Activated T-cell treated with anti-CD3 and anti-CD28 coated beads, Interleukin-2, amount 50 U/mL, for 48 hours (primary cell): ENCODE data around the gene RDH8.

Experiments
- DNase-seq, 2 experiments: peaks; one replicate each; pipeline ENCODE4 v3.0.0-alpha.2; 2020

The RDH8 gene

DNA sequence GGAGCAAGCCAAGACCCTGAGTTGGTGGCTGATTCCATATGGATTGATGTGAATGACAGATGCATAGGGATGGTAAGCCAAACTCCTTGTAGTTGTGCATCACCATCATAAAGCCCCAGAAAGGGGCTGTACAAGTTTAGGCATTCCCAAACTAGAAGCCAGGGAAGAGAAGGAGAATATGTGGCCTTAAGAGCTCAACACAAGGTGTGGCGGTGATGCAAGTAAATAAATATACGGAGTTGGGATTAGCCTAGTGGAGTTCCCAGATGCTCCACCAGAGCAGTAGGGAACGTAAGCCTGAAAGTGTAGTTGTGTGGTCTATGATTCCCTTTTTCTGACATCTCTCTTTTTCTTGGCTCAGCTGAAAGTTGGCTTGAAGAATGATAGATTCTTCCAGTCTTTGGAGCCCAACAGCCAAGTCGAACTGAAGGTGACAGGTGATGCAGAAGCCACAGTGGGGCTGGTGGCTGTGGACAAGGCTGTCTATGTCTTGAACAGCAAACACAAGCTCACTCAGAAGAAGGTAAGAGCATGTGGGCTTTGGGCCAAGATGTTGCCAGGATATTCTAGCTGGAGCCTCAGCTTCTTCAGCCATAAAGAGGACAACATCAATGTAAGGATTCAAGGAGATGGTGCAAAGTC is 30.1 kb downstream of the RDH8 start:
- DNase-seq = no peak

DNA sequence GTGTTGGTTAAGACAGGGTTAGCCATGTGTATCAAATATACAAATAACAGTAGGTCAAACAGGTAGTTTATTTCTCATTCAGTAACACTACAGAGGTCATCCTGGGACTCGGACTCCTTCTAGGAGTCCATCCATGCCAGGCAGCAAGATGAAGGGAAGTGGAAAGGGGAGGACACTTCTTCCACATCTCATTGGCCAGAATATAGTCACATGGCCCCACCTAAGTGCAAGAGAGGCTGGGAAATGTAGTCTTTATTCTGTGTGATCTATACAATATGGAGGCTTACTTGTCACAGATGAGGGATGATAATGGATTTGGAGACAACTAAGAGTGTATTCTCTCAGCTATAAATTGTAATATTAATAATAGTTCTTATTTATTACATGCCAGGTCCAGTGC is 31.1 kb downstream of the RDH8 start:
- no peak for DNase-seq

DNA sequence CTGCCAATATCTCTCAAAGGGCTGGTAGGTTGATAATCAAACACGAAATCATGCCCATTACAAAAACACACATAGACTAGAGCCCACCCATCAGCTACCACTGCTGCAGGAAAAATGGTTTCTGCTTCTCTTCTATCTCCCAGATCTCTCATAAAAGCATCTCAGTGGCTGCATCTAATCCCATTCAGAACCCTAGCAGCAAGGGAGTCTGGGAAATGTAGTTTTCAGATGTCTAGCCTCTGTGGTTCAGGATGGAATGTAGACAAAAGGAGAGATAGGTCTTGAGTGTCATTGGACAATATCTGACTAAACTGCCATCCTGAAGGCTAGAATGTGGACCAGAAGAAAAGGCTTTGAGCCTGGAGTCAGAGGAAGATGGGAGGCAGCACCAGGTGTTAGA is 32.1 kb downstream of the RDH8 start:
- no peak for DNase-seq

DNA sequence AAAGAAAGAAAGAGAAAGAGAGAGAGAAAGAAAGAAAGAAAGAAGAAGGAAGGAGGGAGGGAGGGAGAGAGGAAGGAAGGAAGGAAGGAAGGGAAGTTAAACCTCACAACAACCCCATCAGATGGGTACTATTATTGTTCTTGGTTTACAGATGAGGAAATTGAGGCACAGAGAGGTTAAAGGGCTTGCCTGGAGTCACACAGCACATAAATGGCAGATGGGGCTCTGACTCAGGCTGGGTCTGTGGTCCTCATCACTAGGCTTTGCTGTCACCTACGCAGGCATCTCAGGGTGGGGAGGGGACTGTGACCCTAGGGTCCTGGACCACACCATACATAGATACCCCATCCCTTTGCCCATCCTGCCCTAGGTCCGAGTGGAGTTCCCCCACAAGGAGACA is 36.3 kb downstream of the RDH8 start:
- DNase-seq = no peak

DNA sequence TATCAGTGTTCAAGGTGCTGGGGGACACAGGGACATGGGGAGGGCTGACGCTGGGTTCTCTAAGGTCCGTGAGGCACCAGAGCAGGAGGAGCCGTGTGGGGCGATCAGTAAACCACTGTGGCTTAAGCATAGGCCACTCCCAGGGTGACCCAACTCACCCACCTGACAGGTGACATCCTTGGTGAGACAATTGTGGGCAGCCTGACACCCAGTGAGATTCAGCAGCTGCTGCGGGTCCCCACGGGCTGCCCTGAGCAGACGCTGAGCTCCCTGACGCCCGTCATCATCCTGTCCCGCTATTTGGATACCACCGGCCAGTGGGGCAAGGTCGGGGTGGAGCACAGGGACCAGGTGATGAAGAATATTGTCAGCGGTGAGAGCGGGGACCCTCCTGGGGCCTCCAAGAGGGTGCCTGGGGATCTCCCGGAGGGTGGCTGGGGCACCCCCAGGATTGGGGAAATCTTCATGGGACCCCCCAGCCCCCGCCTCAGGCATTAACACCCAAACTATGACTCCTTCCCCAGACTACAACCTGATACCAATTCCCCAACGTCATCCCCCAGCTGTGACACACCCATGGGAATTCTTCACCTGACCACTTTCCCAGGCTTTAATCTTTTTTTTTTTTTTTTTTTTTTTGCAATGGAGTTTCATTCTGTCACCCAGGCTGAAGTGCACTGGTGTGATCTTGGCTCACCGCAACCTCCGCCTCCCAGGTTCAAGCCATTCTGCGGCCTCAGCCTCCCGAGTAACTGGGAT is 39.5 kb downstream of the RDH8 start:
- no peak for DNase-seq

DNA sequence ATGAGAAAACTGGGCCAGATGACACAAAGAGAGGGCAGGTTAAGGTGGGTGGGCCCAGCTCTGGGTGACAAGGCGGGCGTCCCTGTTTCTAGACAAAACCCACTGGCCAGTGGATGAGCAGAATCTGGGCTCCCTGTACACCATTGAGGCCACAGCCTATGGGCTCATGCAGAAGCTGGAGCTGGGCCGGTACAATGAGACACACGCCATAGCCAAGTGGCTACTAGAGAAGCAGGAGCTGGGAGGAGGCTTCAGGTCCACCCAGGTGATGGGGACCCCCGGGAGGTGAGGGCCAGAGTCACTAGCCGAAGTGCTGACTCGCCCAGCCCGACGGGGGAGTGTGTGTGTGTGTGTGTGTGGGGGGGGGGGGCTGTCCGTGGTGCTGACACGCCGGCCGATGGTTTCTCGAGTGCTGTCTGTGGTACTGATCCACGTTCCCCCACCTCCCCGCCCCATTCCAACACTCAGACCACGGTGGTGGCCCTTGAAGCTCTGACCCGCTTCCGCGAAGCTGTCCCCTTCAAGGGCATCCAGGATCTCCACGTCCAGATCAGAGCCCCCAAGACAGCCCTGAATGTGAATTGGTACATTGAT is 48.5 kb downstream of the RDH8 start:
- DNase-seq = no peak

DNA sequence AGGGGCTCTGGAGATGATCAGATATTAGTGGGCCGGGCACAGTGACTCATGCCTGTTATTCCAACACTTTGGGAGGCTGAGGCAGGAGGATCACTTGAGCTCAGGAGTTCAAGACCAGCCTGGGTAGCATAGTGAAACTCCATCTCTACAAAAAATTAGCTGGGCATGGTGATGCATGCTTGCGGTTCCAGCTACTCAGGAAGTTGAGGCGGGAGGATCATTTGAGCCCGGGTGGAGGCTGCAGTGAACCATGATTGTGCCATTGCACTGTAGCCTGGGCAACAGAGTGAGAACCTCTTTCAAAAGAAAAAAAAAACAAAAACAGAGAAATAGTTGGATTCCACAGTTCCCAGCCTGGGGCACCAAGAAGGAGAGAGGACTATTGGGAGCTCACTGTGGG is 54.9 kb downstream of the RDH8 start:
- DNase-seq = no peak

DNA sequence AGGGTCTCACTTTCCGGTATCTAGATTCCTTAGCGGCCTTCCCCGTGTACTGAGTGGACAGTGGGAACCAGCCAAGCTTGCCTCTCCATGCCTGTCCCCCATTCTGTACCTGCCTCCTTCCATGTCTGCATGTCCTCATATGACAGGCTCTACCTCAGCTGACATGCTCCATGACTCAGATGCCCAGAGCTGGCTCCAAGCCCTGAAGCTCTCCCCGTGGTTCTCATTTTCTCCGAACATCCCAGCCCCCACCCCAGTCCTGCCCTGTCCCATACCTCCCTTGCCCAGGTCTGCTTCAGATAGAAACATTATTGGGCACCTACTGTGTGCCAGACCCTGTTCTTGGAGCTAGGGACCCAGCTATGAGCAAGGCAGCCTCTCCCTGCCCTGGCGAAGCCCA is 55.8 kb downstream of the RDH8 start:
- no peak for DNase-seq

DNA sequence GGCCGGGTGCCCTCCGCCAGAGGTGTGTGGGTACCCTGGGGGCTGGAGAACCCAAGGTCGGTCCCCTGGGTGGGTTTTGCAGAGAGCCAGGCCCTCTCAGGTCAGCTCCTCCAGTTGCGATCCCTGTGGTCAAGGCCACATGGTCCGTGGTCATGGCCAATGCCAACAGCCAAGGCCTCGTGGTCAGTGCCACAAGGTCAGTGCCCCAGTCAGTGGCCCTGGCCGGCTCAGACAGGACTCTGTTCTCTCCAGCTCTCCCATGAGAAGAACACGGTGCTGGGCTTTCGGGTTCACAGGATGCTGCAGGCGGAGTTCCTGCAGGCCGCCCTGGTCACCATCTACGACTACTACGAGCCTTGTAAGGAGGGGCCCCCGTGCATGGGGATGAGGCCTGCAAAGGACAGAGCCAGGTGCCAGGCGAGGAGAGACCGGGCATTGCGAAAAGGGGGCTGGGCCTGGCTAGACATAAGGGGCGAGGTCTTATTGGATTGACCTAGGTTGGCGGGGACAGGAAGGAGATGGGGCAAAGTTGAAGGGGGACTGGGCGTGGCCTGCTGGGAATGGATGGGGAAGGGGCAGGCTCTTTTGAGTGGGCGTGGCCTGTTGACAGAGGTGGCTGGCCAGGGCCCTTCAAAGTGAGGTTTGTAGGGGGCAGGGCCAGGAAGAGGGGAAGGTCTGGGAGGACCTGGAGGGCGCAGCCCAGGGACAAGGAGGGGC is 57.6 kb downstream of the RDH8 start:
- no peak for DNase-seq
